Measurements from ENCODE around the gene ANO1. TPM values are rescaled to one million over a fixed set of nuclear protein-coding genes. Genes with fewer than 3 reads are reported as not detected.

The ANO1 gene
- total RNA-seq, 2 donors from 2014 or later, result 34.6 to 43.9 TPM

- intact Hi-C loops (cut with DNase I), result no loop called here
- Histone ChIP-seq H3K4me1 (replicated peaks) (no peaks in the 10 kb centered on the region), H3K27ac (no peak overlapping the region), H3K27me3 (replicated peaks; ENCODE audit: insufficient read depth) (no peaks in the 10 kb centered on the region), H3K4me3 (no peak overlapping the region), H3K9me3 (no peaks in the 10 kb centered on the region), H3K36me3 (no peaks in the 10 kb centered on the region)
- TF ChIP-seq POLR2AphosphoS5 (IDR thresholded peaks at IDR 0.05), result no peak
- no peak for TF ChIP-seq CTCF (IDR thresholded peaks at IDR 0.05)
- TF ChIP-seq POLR2A (IDR thresholded peaks at IDR 0.05), result no peak
- 93% methylated on average over 6 of the region's 6 CpGs for WGBS
- DNase-seq (ENCODE audit: low spot score), result no peak
Measured at GRCh38 chr11:70145071-70145470, 67.0 kb downstream of the ANO1 start.

GRCh38 chr11:70145841-70146240 lies 67.7 kb downstream of the ANO1 start:
- 91% methylated on average over 4 of the region's 4 CpGs for WGBS
- no peak overlapping the region for H3K4me3 ChIP-seq
- TF ChIP-seq POLR2A (IDR thresholded peaks at IDR 0.05) (no peak), CTCF (IDR thresholded peaks at IDR 0.05) (no peak), POLR2AphosphoS5 (IDR thresholded peaks at IDR 0.05) (no peak)
- no peaks in the 10 kb centered on the region for H3K4me1 ChIP-seq (replicated peaks)
- no peaks in the 10 kb centered on the region for H3K36me3 ChIP-seq
- no peaks in the 10 kb centered on the region for H3K27me3 ChIP-seq (replicated peaks; ENCODE audit: insufficient read depth)
- no peak overlapping the region for H3K27ac ChIP-seq
- no peak for DNase-seq (ENCODE audit: low spot score)
- intact Hi-C loops (cut with DNase I), result no loop called here
- no peaks in the 10 kb centered on the region for H3K9me3 ChIP-seq

- WGBS, result 80% methylated on average over 10 of the region's 10 CpGs
- TF ChIP-seq CTCF (IDR thresholded peaks at IDR 0.05), result no peak
- TF ChIP-seq POLR2AphosphoS5 (IDR thresholded peaks at IDR 0.05), result no peak
- no peak for TF ChIP-seq POLR2A (IDR thresholded peaks at IDR 0.05)
- Histone ChIP-seq H3K4me1 (replicated peaks) (no peaks in the 10 kb centered on the region), H3K9me3 (no peaks in the 10 kb centered on the region), H3K27me3 (replicated peaks; ENCODE audit: insufficient read depth) (no peaks in the 10 kb centered on the region), H3K36me3 (no peaks in the 10 kb centered on the region), H3K4me3 (no peak overlapping the region), H3K27ac (no peak overlapping the region)
- intact Hi-C loops (cut with DNase I), result no loop called here
- no peak for DNase-seq (ENCODE audit: low spot score)
Measured at GRCh38 chr11:70146299-70146698, 68.2 kb downstream of the ANO1 start.

- no peaks in the 10 kb centered on the region for H3K27me3 ChIP-seq (replicated peaks; ENCODE audit: insufficient read depth)
- no peaks in the 10 kb centered on the region for H3K36me3 ChIP-seq
- H3K4me3 ChIP-seq, result no peak overlapping the region
- intact Hi-C loops (cut with DNase I), result no loop called here
- no peak for DNase-seq (ENCODE audit: low spot score)
- WGBS, result 77% methylated on average over 13 of the region's 14 CpGs
- no peaks in the 10 kb centered on the region for H3K9me3 ChIP-seq
- no peak overlapping the region for H3K27ac ChIP-seq
- no peaks in the 10 kb centered on the region for H3K4me1 ChIP-seq (replicated peaks)
- TF ChIP-seq POLR2A (IDR thresholded peaks at IDR 0.05), result no peak
- no peak for TF ChIP-seq CTCF (IDR thresholded peaks at IDR 0.05)
- TF ChIP-seq POLR2AphosphoS5 (IDR thresholded peaks at IDR 0.05), result no peak
Measured at GRCh38 chr11:70146895-70147520, 68.9 kb downstream of the ANO1 start.

- H3K4me1 ChIP-seq (replicated peaks), result no peaks in the 10 kb centered on the region
- no peaks in the 10 kb centered on the region for H3K27me3 ChIP-seq (replicated peaks; ENCODE audit: insufficient read depth)
- H3K36me3 ChIP-seq, result no peaks in the 10 kb centered on the region
- H3K4me3 ChIP-seq, result no peak overlapping the region
- no peak overlapping the region for H3K27ac ChIP-seq
- no peaks in the 10 kb centered on the region for H3K9me3 ChIP-seq
- TF ChIP-seq CTCF (IDR thresholded peaks at IDR 0.05) (no peak), POLR2A (IDR thresholded peaks at IDR 0.05) (no peak), POLR2AphosphoS5 (IDR thresholded peaks at IDR 0.05) (no peak)
- 76% methylated on average over 13 of the region's 13 CpGs for WGBS
- intact Hi-C loops (cut with DNase I), result no loop called here
- no peak for DNase-seq (ENCODE audit: low spot score)
Measured at GRCh38 chr11:70147668-70148067, 69.6 kb downstream of the ANO1 start.

Data from prostate gland (tissue), 2 donors.